ENCODE measurements around the gene COG3. TPM values are rescaled to one million over a fixed set of nuclear protein-coding genes. Genes with fewer than 3 reads are reported as not detected.

COG3 gene
- total and polyA plus RNA-seq, 2 donors, result 16.9 to 70.4 TPM

GRCh38 chr13:45436953-45437352, 27.8 kb upstream of the COG3 start:
- no peaks in the 10 kb centered on the region for H3K36me3 ChIP-seq (ENCODE audit: insufficient read depth)
- H3K27ac ChIP-seq (ENCODE audit: low read depth), result no peak overlapping the region
- 92% methylated on average over 4 of the region's 4 CpGs for WGBS
- H3K4me1 ChIP-seq (ENCODE audit: insufficient read depth), result no peaks in the 10 kb centered on the region
- no peak overlapping the region for H3K4me3 ChIP-seq (ENCODE audit: low read depth, low read length)
- DNase-seq (ENCODE audit: extremely low spot score), result no peak

- Histone ChIP-seq H3K27ac (ENCODE audit: low read depth) (no peak overlapping the region), H3K36me3 (ENCODE audit: insufficient read depth) (no peaks in the 10 kb centered on the region), H3K4me3 (ENCODE audit: low read depth, low read length) (no peak overlapping the region), H3K4me1 (ENCODE audit: insufficient read depth) (no peaks in the 10 kb centered on the region)
- DNase-seq (ENCODE audit: extremely low spot score), result no peak
- WGBS, result 80% methylated on average over 4 of the region's 4 CpGs
Measured at GRCh38 chr13:45437947-45438346, 26.8 kb upstream of the COG3 start.

- 91% methylated on average over 4 of the region's 4 CpGs for WGBS
- Histone ChIP-seq H3K27ac (ENCODE audit: low read depth) (no peak overlapping the region), H3K4me1 (ENCODE audit: insufficient read depth) (no peaks in the 10 kb centered on the region)
Measured at GRCh38 chr13:45439008-45439407, 25.7 kb upstream of the COG3 start.

GRCh38 chr13:45439781-45440462, 24.8 kb upstream of the COG3 start:
- DNase-seq (ENCODE audit: extremely low spot score), result no peak
- Histone ChIP-seq H3K36me3 (ENCODE audit: insufficient read depth) (no peaks in the 10 kb centered on the region), H3K4me1 (ENCODE audit: insufficient read depth) (no peaks in the 10 kb centered on the region), H3K27ac (ENCODE audit: low read depth) (no peak overlapping the region), H3K4me3 (ENCODE audit: low read depth, low read length) (no peak overlapping the region)
- 74% methylated on average over 3 of the region's 3 CpGs for WGBS

More at GRCh38 chr13:45439008-45439407, 25.7 kb upstream of the COG3 start:
- Histone ChIP-seq H3K36me3 (ENCODE audit: insufficient read depth) (no peaks in the 10 kb centered on the region), H3K4me3 (ENCODE audit: low read depth, low read length) (no peak overlapping the region)
- DNase-seq (ENCODE audit: extremely low spot score), result no peak

GRCh38 chr13:45441633-45442032, 23.1 kb upstream of the COG3 start:
- Histone ChIP-seq H3K4me3 (ENCODE audit: low read depth, low read length) (no peak overlapping the region), H3K4me1 (ENCODE audit: insufficient read depth) (no peaks in the 10 kb centered on the region), H3K36me3 (ENCODE audit: insufficient read depth) (no peaks in the 10 kb centered on the region), H3K27ac (ENCODE audit: low read depth) (no peak overlapping the region)
- DNase-seq (ENCODE audit: extremely low spot score), result no peak
- WGBS, result 37% methylated on average over 2 of the region's 2 CpGs

GRCh38 chr13:45445053-45445452, 19.7 kb upstream of the COG3 start:
- H3K4me3 ChIP-seq (ENCODE audit: low read depth, low read length), result no peak overlapping the region
- WGBS, result 74% methylated on average over 6 of the region's 6 CpGs

GRCh38 chr13:45446181-45446580, 18.6 kb upstream of the COG3 start:
- DNase-seq (ENCODE audit: extremely low spot score), result no peak
- WGBS, result 74% methylated on average over 7 of the region's 7 CpGs
- Histone ChIP-seq H3K27ac (ENCODE audit: low read depth) (no peak overlapping the region), H3K4me3 (ENCODE audit: low read depth, low read length) (no peak overlapping the region), H3K36me3 (ENCODE audit: insufficient read depth) (no peaks in the 10 kb centered on the region), H3K4me1 (ENCODE audit: insufficient read depth) (no peaks in the 10 kb centered on the region)

More at GRCh38 chr13:45445053-45445452, 19.7 kb upstream of the COG3 start:
- Histone ChIP-seq H3K27ac (ENCODE audit: low read depth) (no peak overlapping the region), H3K36me3 (ENCODE audit: insufficient read depth) (no peaks in the 10 kb centered on the region), H3K4me1 (ENCODE audit: insufficient read depth) (no peaks in the 10 kb centered on the region)
- no peak for DNase-seq (ENCODE audit: extremely low spot score)

GRCh38 chr13:45447050-45447661, 17.6 kb upstream of the COG3 start:
- WGBS, result 65% methylated on average over 9 of the region's 9 CpGs
- DNase-seq (ENCODE audit: extremely low spot score), result no peak
- Histone ChIP-seq H3K27ac (ENCODE audit: low read depth) (no peak overlapping the region), H3K4me3 (ENCODE audit: low read depth, low read length) (no peak overlapping the region), H3K36me3 (ENCODE audit: insufficient read depth) (no peaks in the 10 kb centered on the region), H3K4me1 (ENCODE audit: insufficient read depth) (no peaks in the 10 kb centered on the region)

GRCh38 chr13:45448965-45449559, 15.7 kb upstream of the COG3 start:
- no peaks in the 10 kb centered on the region for H3K36me3 ChIP-seq (ENCODE audit: insufficient read depth)

GRCh38 chr13:45451282-45451681, 13.5 kb upstream of the COG3 start:
- Histone ChIP-seq H3K4me3 (ENCODE audit: low read depth, low read length) (no peak overlapping the region), H3K27ac (ENCODE audit: low read depth) (no peak overlapping the region), H3K4me1 (ENCODE audit: insufficient read depth) (no peaks in the 10 kb centered on the region), H3K36me3 (ENCODE audit: insufficient read depth) (no peaks in the 10 kb centered on the region)
- 89% methylated on average over 4 of the region's 4 CpGs for WGBS
- no peak for DNase-seq (ENCODE audit: extremely low spot score)

More at GRCh38 chr13:45448965-45449559, 15.7 kb upstream of the COG3 start:
- H3K4me1 ChIP-seq (ENCODE audit: insufficient read depth), result no peaks in the 10 kb centered on the region
- no peak overlapping the region for H3K27ac ChIP-seq (ENCODE audit: low read depth)
- DNase-seq (ENCODE audit: extremely low spot score), result no peak
- H3K4me3 ChIP-seq (ENCODE audit: low read depth, low read length), result no peak overlapping the region
- 85% methylated on average over 1 of the region's 1 CpG for WGBS

GRCh38 chr13:45454204-45454603, 10.5 kb upstream of the COG3 start:
- H3K27ac ChIP-seq (ENCODE audit: low read depth), result no peak overlapping the region
- 61% methylated on average over 7 of the region's 7 CpGs for WGBS
- no peak overlapping the region for H3K4me3 ChIP-seq (ENCODE audit: low read depth, low read length)
- no peak for DNase-seq (ENCODE audit: extremely low spot score)
- H3K4me1 ChIP-seq (ENCODE audit: insufficient read depth), result no peaks in the 10 kb centered on the region
- H3K36me3 ChIP-seq (ENCODE audit: insufficient read depth), result no peaks in the 10 kb centered on the region

GRCh38 chr13:45456196-45456972, 8.4 kb upstream of the COG3 start:
- DNase-seq (ENCODE audit: extremely low spot score), result no peak
- Histone ChIP-seq H3K36me3 (ENCODE audit: insufficient read depth) (no peaks in the 10 kb centered on the region), H3K27ac (ENCODE audit: low read depth) (no peak overlapping the region), H3K4me1 (ENCODE audit: insufficient read depth) (no peaks in the 10 kb centered on the region), H3K4me3 (ENCODE audit: low read depth, low read length) (no peak overlapping the region)
- 85% methylated on average over 2 of the region's 2 CpGs for WGBS

- Histone ChIP-seq H3K4me1 (ENCODE audit: insufficient read depth) (no peaks in the 10 kb centered on the region), H3K4me3 (ENCODE audit: low read depth, low read length) (peak overlapping the region; percentile 53), H3K36me3 (ENCODE audit: insufficient read depth) (no peaks in the 10 kb centered on the region), H3K27ac (ENCODE audit: low read depth) (peak overlapping the region; percentile 84)
- no peak for DNase-seq (ENCODE audit: extremely low spot score)
- 82% methylated on average over 9 of the region's 9 CpGs for WGBS
Measured at GRCh38 chr13:45464141-45464686, 525 bp upstream of the COG3 start.
